ENCODE measurements around the gene ZNF581.

Gene ZNF581

GRCh38 chr19:55653651-55654322 is 10.3 kb downstream of the ZNF581 start (continued):
- TF ChIP-seq ZNF518A (tag by site-specific recombination; conservative IDR thresholded peaks at IDR 0.05; ENCODE audit: low read depth), result peak; percentile 56
- no peak for TF ChIP-seq ZNF596 (tag by site-specific recombination; IDR thresholded peaks at IDR 0.05)
- TF ChIP-seq REST (tag by site-specific recombination; IDR thresholded peaks at IDR 0.05), result no peak
- TF ChIP-seq ZNF600 (tag by site-specific recombination; IDR thresholded peaks at IDR 0.05), result no peak; the same call in 1 of the 2 replicates
- TF ChIP-seq ZNF302 (tag by site-specific recombination; IDR thresholded peaks at IDR 0.05; ENCODE audit: low read depth), result no peak
- TF ChIP-seq OSR2 (tag by site-specific recombination; IDR thresholded peaks at IDR 0.05), result no peak
- TF ChIP-seq ZNF211 (tag by site-specific recombination; IDR thresholded peaks at IDR 0.05; ENCODE audit: low read depth), result no peak
- TF ChIP-seq ZNF426 (tag by site-specific recombination; IDR thresholded peaks at IDR 0.05), result no peak
- no peak for TF ChIP-seq ZNF398 (tag by site-specific recombination; IDR thresholded peaks at IDR 0.05)
- TF ChIP-seq TCF7L2 (IDR thresholded peaks at IDR 0.05; ENCODE audit: borderline replicate concordance, low read depth, low read length), result no peak
- TF ChIP-seq PBX3 (CRISPR knock-in tag; IDR thresholded peaks at IDR 0.05), result peak; percentile 93
- TF ChIP-seq ZNF513 (tag by site-specific recombination; IDR thresholded peaks at IDR 0.05), result no peak
- TF ChIP-seq ZNF530 (tag by site-specific recombination; IDR thresholded peaks at IDR 0.05; ENCODE audit: low read depth), result no peak
- TF ChIP-seq MEIS1 (CRISPR knock-in tag; IDR thresholded peaks at IDR 0.05; ENCODE audit: borderline replicate concordance), result no peak
- peak; percentile 41; the same call in 1 of the 2 replicates for TF ChIP-seq FEZF1 (tag by site-specific recombination; IDR thresholded peaks at IDR 0.05)
- 0 out of 2 replicates have a peak, but pooled peaks have one; percentile 15 for TF ChIP-seq ZIC2 (tag by site-specific recombination; IDR thresholded peaks at IDR 0.05)
- no peak for TF ChIP-seq ZNF645 (tag by site-specific recombination; IDR thresholded peaks at IDR 0.05)
- TF ChIP-seq ZNF521 (tag by site-specific recombination; IDR thresholded peaks at IDR 0.05), result no peak
- TF ChIP-seq ZNF354C (tag by site-specific recombination; IDR thresholded peaks at IDR 0.05; ENCODE audit: borderline replicate concordance, low read depth), result no peak
- TF ChIP-seq ZNF138 (tag by site-specific recombination; IDR thresholded peaks at IDR 0.05; ENCODE audit: borderline replicate concordance), result no peak
- no peak for TF ChIP-seq ZFP3 (tag by site-specific recombination; IDR thresholded peaks at IDR 0.05; ENCODE audit: low read depth)
- peak; percentile 74 for TF ChIP-seq KLF8 (tag by site-specific recombination; IDR thresholded peaks at IDR 0.05)
- no peak for TF ChIP-seq ZNF214 (tag by site-specific recombination; IDR thresholded peaks at IDR 0.05; ENCODE audit: borderline replicate concordance)
